ENCODE results near the gene CDKAL1.

- TF ChIP-seq CTCF (IDR thresholded peaks at IDR 0.05) (peak in 1 of 6 experiments; percentile 7), POLR2A (IDR thresholded peaks at IDR 0.05) (no peak)
Observed at GRCh38 chr6:20789162-20789561, 254.9 kb downstream of the CDKAL1 start.
